Measurements from ENCODE around the gene MTA3. TPM values are rescaled to one million over a fixed set of nuclear protein-coding genes. Genes with fewer than 3 reads are reported as not detected.
A peak's percentile ranks its signal among the peaks of the same experiment; 100 is the strongest.

The MTA3 gene
- polyA plus RNA-seq, 3 donors, result 2.0 to 4.5 (median 2.2) TPM

DNA sequence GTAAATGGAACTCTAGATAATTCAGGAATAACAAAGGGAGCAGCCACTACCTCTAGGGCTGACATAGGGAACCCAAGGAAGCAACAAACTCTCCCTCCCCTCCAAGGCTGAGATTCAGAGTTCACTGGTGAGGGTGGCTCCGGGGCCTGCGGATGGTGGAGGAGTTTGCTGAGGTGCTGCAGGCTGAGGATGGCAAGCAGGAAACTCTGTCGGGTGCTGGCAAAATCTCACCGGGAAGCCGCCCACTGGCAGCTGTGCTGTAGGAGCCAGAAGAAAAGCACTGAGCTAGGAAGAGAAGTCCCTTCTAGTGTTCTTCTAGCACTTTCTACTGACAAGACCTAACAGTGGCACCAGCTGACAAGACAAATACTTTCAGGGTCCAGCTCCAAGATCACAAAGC is 236.5 kb downstream of the MTA3 start:
- Histone ChIP-seq H3K4me1 (ENCODE audit: control insufficient read depth in 1 of 2, insufficient read depth in 2 of 2, low read length in 2 of 2) (peaks cover 42 to 55% of the 10 kb centered on the region in 2 donors), H3K36me3 (replicated peaks in 1 of 2; ENCODE audit: control insufficient read depth in 1 of 2, insufficient read depth in 2 of 2, low read length in 2 of 2) (peaks cover 0 to 4% of the 10 kb centered on the region in 2 donors), H3K27ac (ENCODE audit: low read depth in 1 of 2, low read length in 2 of 2) (peak overlapping the region; percentile 80 to 83), H2AFZ (ENCODE audit: insufficient read depth, low read depth, low read length, poor library complexity, severe bottlenecking) (no peak overlapping the region), H3K9ac (ENCODE audit: insufficient read depth, low read length, poor library complexity, severe bottlenecking) (no peak overlapping the region), H4K20me1 (ENCODE audit: insufficient read depth, low read length) (peaks cover 6% of the 10 kb centered on the region), H3K9me3 (replicated peaks in 1 of 2; ENCODE audit: control insufficient read depth in 1 of 2, insufficient read depth in 1 of 2, low read length in 2 of 2) (no peaks in the 10 kb centered on the region), H3K4me2 (replicated peaks; ENCODE audit: extremely low read depth, low read length, poor library complexity, severe bottlenecking) (no peak overlapping the region), H3K4me3 (replicated peaks in 1 of 3; ENCODE audit: low read depth in 2 of 3, low read length in 3 of 3) (no peak overlapping the region), H3K79me2 (ENCODE audit: insufficient read depth, low read length) (peaks cover 4% of the 10 kb centered on the region), H3K27me3 (ENCODE audit: control insufficient read depth in 2 of 2, insufficient read depth in 2 of 2, low read length in 2 of 2) (no peaks in the 10 kb centered on the region)
- no peak for DNase-seq
- TF ChIP-seq, protein P1, sequence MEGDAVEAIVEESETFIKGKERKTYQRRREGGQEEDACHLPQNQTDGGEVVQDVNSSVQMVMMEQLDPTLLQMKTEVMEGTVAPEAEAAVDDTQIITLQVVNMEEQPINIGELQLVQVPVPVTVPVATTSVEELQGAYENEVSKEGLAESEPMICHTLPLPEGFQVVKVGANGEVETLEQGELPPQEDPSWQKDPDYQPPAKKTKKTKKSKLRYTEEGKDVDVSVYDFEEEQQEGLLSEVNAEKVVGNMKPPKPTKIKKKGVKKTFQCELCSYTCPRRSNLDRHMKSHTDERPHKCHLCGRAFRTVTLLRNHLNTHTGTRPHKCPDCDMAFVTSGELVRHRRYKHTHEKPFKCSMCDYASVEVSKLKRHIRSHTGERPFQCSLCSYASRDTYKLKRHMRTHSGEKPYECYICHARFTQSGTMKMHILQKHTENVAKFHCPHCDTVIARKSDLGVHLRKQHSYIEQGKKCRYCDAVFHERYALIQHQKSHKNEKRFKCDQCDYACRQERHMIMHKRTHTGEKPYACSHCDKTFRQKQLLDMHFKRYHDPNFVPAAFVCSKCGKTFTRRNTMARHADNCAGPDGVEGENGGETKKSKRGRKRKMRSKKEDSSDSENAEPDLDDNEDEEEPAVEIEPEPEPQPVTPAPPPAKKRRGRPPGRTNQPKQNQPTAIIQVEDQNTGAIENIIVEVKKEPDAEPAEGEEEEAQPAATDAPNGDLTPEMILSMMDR (IDR thresholded peaks at IDR 0.05), result no peak
- Mint-ChIP-seq H3K9me3 (peaks cover 0 to 7% (median 0%) of the 10 kb centered on the region in 7 donors), H3K4me3 (no peak overlapping the region), H3K4me1 (peaks cover 52% of the 10 kb centered on the region), H3K27me3 (ENCODE audit: low read depth in 3 of 3) (peaks cover 1 to 10% (median 5%) of the 10 kb centered on the region in 3 donors), H3K36me3 (peaks cover 11 to 12% of the 10 kb centered on the region in 2 donors), H3K27ac (peak overlapping the region; percentile 88 to 98 (median 94))
- 67% methylated on average over 3 of the region's 5 CpGs for WGBS (ENCODE audit: insufficient coverage)
- intact Hi-C loops (cut with micrococcal nuclease), result loop anchor here (5.0 kb wide), 2 partner anchors 43 to 48 kb away; partner anchors contain the start of gene OXER1 (in 1 of the 2)

Small RNA genes within 50 kb of the gene (small RNA-seq; reads per million reads assigned to genes)
- gene AC074375.1 (ENCODE audit: insufficient read length, low read depth) (not detected), gene RNU6-137P (ENCODE audit: insufficient read length, low read depth) (not detected)

Other genes with a start within 250 kb of the MTA3 start
- gene COX7A2L, start 207.4 kb upstream of the MTA3 start, polyA plus RNA-seq, result 100 to 1,000 TPM in 2 of 3 donors, 10 to 100 TPM in 1; 63.6 to 153 (median 144) TPM
- not detected for gene KCNG3, start 74.7 kb upstream of the MTA3 start, polyA plus RNA-seq
- 10 to 100 TPM in 1 of 3 donors, 1 to 10 TPM in 2; 3.8 to 13.3 (median 5.7) TPM for gene OXER1, start 195.5 kb downstream of the MTA3 start, polyA plus RNA-seq
- gene HAAO, start 224.0 kb downstream of the MTA3 start, polyA plus RNA-seq, result 10 to 100 TPM; 10.5 to 29.6 (median 15.0) TPM